HG03196 (cell line): ENCODE data around the gene UCKL1.

Experiments
- ATAC-seq: cut with Tn5 transposase; IDR thresholded peaks from one replicate; pipeline ENCODE4 v1.9.1; 2021; ENCODE audit not compliant: unreplicated experiment

Gene UCKL1

DNA sequence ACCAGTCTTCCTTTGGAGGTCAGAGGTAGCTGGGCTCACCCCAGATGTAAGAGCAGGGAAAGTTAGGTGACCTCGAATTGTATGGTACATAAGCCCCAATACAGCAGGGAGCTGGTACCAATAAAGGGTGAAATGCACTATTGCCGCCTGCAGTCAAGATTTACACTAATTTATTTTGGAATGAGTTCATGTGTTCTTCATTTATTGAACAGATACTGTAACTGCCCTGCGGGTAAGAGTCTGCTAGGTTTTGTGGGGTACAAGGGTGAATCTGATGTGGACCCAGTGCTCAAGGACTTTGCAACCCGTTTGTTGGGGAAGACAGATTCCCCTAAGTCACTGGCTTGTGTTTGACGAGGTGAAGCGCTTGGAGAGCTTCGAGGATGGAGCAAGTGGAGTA is 63.8 kb downstream of the UCKL1 start:
- no peak for ATAC-seq

DNA sequence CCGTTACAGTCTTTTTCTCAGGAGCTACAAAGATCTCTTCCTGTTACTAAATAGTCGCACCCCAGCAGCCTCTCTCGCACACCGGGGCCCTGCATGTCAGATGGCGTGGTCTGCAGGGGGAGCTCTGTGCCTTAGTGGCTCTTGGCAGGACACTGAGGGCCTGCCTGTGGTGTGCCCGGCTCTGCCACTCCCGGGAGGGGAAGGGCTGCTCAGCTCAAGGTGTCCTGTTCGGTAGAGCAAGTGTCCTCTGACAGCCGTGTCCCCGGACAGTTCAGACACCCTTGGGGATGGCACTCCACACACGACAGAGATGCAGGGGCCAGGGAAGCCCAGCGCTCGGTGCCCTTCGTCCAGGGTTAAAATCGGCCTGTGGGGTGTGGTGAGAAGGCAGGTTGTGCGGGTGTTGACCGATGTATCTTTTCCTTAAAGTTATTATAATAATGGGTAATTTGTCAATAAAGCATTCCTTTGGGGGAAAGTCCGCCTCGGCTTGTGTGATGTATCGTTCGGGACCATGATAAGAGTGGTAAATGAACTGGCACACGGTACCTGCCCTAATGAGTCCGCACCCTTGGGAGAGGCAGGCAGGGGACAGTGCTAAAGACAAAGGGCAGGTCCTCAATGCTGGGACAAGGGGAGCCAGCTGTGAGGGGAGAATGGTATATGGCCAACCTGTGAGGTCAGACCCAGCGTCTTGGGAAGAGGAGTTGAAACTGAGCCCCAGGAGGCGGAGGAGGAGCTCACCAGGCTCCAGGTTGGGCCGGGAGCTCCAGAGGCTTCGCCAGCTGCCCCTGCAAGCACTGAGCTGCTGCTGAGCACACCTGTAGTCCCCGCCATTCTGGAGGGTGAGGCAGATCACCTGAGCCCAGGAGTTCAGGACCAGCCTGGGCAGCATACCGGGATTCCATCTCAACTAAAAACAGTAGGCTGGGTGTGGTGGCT is 64.9 kb downstream of the UCKL1 start:
- no peak for ATAC-seq

DNA sequence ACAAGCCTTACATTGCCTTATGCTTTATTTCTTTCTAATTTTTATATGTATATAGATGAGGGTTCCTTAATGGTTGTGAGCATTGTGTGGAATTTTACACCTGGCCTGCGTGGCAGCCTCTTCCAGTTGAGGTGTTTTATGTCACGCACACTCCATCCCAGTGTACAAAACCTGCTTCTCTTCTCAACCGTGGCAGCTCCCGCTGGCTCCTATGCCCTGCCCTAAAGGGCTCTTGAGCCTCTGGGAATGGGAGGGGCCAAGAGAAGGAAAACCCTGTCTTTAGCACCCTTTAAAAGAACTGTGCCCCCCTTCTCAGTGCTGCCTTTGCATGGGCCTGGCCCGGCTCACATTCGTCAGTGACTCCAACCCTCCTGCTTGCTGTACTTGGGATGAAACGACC is 65.6 kb downstream of the UCKL1 start:
- no peak for ATAC-seq

DNA sequence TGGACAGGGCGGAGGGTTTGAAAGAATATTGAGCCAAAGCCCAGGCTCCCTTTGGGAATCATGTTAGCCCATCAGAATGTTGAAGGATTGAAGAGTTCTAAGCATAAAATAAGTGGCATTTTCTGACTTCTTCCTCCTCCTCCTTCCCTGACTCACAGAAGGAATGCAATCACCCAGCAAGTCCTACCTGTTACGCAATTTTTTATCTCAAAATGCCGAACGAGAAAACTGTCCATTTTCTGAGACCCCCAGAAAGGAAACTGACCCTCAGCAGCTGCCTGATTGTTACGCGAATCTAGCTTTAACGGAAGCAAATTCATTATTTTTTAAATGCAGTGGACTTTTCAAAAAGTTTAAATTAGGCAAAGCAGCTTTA is 66.0 kb downstream of the UCKL1 start:
- no peak for ATAC-seq
